ENCODE data around the gene APEX1. TPM values are rescaled to one million over a fixed set of nuclear protein-coding genes. Genes with fewer than 3 reads are reported as not detected.

The APEX1 gene
- total RNA-seq, 1 donor from 2014 or later = 76.6 TPM

GRCh38 chr14:20499108-20499507, 44.1 kb downstream of the APEX1 start:
- Histone ChIP-seq H3F3A (ENCODE audit: low read depth) (no peaks in the 10 kb centered on the region), H3K27ac (no peak overlapping the region), H3K27me3 (no peaks in the 10 kb centered on the region), H3K4me3 (no peak overlapping the region), H3K9me3 (ENCODE audit: low read depth) (no peaks in the 10 kb centered on the region), H3K79me2 (ENCODE audit: low read depth) (no peaks in the 10 kb centered on the region), H3K4me2 (no peak overlapping the region), H2AFZ (replicated peaks) (peak overlapping the region; percentile 78), H3K9ac (no peak overlapping the region), H3K4me1 (peaks cover 6% of the 10 kb centered on the region), H4K20me1 (ENCODE audit: low read depth) (no peaks in the 10 kb centered on the region), H3K36me3 (no peaks in the 10 kb centered on the region)
- Mint-ChIP-seq H3K4me1 (peaks cover 12% of the 10 kb centered on the region), H3K4me3 (no peak overlapping the region), H3K9me3 (peaks cover 7% of the 10 kb centered on the region), H3K27ac (no peak overlapping the region), H3K27me3 (ENCODE audit: insufficient read depth, low read depth) (no peaks in the 10 kb centered on the region), H3K36me3 (no peaks in the 10 kb centered on the region)
- DNase-seq (ENCODE audit: low spot score) = no peak
- no peak for TF ChIP-seq EZH2phosphoT487 (IDR thresholded peaks at IDR 0.05)
- TF ChIP-seq, protein P1, sequence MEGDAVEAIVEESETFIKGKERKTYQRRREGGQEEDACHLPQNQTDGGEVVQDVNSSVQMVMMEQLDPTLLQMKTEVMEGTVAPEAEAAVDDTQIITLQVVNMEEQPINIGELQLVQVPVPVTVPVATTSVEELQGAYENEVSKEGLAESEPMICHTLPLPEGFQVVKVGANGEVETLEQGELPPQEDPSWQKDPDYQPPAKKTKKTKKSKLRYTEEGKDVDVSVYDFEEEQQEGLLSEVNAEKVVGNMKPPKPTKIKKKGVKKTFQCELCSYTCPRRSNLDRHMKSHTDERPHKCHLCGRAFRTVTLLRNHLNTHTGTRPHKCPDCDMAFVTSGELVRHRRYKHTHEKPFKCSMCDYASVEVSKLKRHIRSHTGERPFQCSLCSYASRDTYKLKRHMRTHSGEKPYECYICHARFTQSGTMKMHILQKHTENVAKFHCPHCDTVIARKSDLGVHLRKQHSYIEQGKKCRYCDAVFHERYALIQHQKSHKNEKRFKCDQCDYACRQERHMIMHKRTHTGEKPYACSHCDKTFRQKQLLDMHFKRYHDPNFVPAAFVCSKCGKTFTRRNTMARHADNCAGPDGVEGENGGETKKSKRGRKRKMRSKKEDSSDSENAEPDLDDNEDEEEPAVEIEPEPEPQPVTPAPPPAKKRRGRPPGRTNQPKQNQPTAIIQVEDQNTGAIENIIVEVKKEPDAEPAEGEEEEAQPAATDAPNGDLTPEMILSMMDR (IDR thresholded peaks at IDR 0.05) = no peak
- no peak for TF ChIP-seq EZH2 (IDR thresholded peaks at IDR 0.05)

DNA sequence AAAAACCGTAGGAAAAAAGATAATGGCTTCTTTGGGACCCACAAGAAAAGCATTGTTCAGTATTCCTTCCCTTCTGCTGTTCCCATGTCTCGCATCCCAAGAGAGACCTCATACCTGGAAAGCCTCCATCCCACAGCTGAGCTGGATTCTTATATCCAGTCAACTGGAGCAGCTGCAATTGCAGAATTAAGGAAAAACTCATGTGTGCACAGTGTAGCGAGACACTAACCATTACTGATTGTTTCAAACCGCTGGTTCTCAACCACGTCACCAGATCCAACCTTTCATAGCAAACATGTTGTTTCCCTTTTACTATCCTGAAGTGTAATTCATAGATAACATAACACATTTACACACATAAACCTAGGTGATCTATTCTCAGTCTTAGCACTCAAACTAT, 44.9 kb downstream of the APEX1 start:
- H3K9me3 Mint-ChIP-seq = peaks cover 9% of the 10 kb centered on the region
- Histone ChIP-seq H3K79me2 (ENCODE audit: low read depth) (no peaks in the 10 kb centered on the region), H4K20me1 (ENCODE audit: low read depth) (no peaks in the 10 kb centered on the region), H3K9ac (no peak overlapping the region), H3K27me3 (no peaks in the 10 kb centered on the region), H3K4me1 (peaks cover 6% of the 10 kb centered on the region), H3K4me2 (no peak overlapping the region), H3F3A (ENCODE audit: low read depth) (no peaks in the 10 kb centered on the region), H3K4me3 (no peak overlapping the region), H3K9me3 (ENCODE audit: low read depth) (no peaks in the 10 kb centered on the region), H3K27ac (no peak overlapping the region), H3K36me3 (no peaks in the 10 kb centered on the region), H2AFZ (replicated peaks) (peak overlapping the region; percentile 78)
- no peaks in the 10 kb centered on the region for H3K27me3 Mint-ChIP-seq (ENCODE audit: insufficient read depth, low read depth)
- TF ChIP-seq EZH2 (IDR thresholded peaks at IDR 0.05) = no peak
- no peak for TF ChIP-seq EZH2phosphoT487 (IDR thresholded peaks at IDR 0.05)
- TF ChIP-seq, protein P1 (IDR thresholded peaks at IDR 0.05) = no peak
- no peaks in the 10 kb centered on the region for H3K36me3 Mint-ChIP-seq
- peaks cover 12% of the 10 kb centered on the region for H3K4me1 Mint-ChIP-seq
- H3K27ac Mint-ChIP-seq = no peak overlapping the region
- no peak overlapping the region for H3K4me3 Mint-ChIP-seq
- DNase-seq (ENCODE audit: low spot score) = no peak

DNA sequence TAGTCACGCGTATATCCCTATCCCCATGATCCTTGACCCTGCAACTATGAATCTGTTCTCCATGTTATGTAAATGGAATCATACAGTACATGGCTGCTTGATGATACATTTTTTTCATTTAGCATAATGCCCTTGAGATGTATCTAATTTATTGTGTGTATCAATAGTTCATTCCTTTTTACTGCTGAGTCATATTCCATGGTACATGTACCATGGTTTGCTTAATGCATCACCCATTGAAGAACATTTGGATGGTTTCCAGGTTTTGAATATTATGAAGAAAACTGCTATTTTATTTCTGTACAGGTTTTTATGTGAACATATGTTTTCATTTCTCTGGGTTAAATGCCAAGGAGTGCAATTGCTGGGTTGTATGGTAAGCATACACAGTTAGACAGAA, 46.3 kb downstream of the APEX1 start:
- peaks cover 10% of the 10 kb centered on the region for H3K9me3 Mint-ChIP-seq
- H2AFZ ChIP-seq (replicated peaks) = no peak overlapping the region
- no peaks in the 10 kb centered on the region for H3K9me3 ChIP-seq (ENCODE audit: low read depth)
- H3K4me3 Mint-ChIP-seq = no peak overlapping the region
- no peak overlapping the region for H3K27ac ChIP-seq
- no peak for DNase-seq (ENCODE audit: low spot score)
- H3K79me2 ChIP-seq (ENCODE audit: low read depth) = no peaks in the 10 kb centered on the region
- no peaks in the 10 kb centered on the region for H3F3A ChIP-seq (ENCODE audit: low read depth)
- H3K4me1 ChIP-seq = peaks cover 6% of the 10 kb centered on the region
- H3K9ac ChIP-seq = no peak overlapping the region
- no peaks in the 10 kb centered on the region for H4K20me1 ChIP-seq (ENCODE audit: low read depth)
- H3K36me3 Mint-ChIP-seq = no peaks in the 10 kb centered on the region
- H3K4me2 ChIP-seq = no peak overlapping the region
- H3K4me1 Mint-ChIP-seq = peaks cover 12% of the 10 kb centered on the region
- no peaks in the 10 kb centered on the region for H3K27me3 Mint-ChIP-seq (ENCODE audit: insufficient read depth, low read depth)
- H3K27me3 ChIP-seq = no peaks in the 10 kb centered on the region
- TF ChIP-seq, protein P1 (IDR thresholded peaks at IDR 0.05) = no peak
- no peak for TF ChIP-seq EZH2 (IDR thresholded peaks at IDR 0.05)
- TF ChIP-seq EZH2phosphoT487 (IDR thresholded peaks at IDR 0.05) = no peak
- no peak overlapping the region for H3K4me3 ChIP-seq
- H3K36me3 ChIP-seq = no peaks in the 10 kb centered on the region
- H3K27ac Mint-ChIP-seq = no peak overlapping the region
